T-cell (primary cell): Measurements from ENCODE around the gene LSM2. TPM values are rescaled to one million over a fixed set of nuclear protein-coding genes. Genes with fewer than 3 reads are reported as not detected.

Experiments
- ATAC-seq, 4 experiments: fragments of 200-7000 bp in 3 of 4; fragments of 150-1000 bp in 1 of 4; cut with Tn5 transposase; replicated peaks in 1 of 4; 1 replicate in 3 of 4; 2 replicates in 1 of 4; pipeline ENCODE4 v1.10.0; 2021; ENCODE audit warnings: moderate library complexity in 3 of 4, mild to moderate bottlenecking in 2 of 4, moderate number of reproducible peaks in 1 of 4
- CTCF ChIA-PET, 2 donors: fragments of 300-600 bp; sonication (Branson Sonifier 250); formaldehyde crosslinking; loops; one replicate each; lab custom pipeline; 2022; ENCODE audit warnings: antibody characterized with exemption in 2 of 2; lab: Charles Lee
- POLR2A ChIA-PET, 2 donors: fragments of 300-600 bp; sonication (Branson Sonifier 250); formaldehyde crosslinking; loops; one replicate each; lab custom pipeline; 2022; ENCODE audit warnings: antibody characterized with exemption in 2 of 2; lab: Charles Lee
- DNase-seq, 35 experiments: peaks; one replicate each; pipeline versions ENCODE4 v3.0.0 to v3.0.0-alpha.2; 2013 to 2023
- H3K27ac ChIP-seq: one replicate; pipeline ENCODE4 v1.5.1; 2013; ENCODE audit warnings: low read length
- H3K27me3 ChIP-seq, 2 experiments: replicated peaks in 1 of 2; 1 replicate in 1 of 2; 2 replicates in 1 of 2; pipeline versions ENCODE4 v1.6.1 to v1.7.0; 2013; ENCODE audit warnings: low read length in 1 of 2, mixed read lengths in 1 of 2; ENCODE audit not compliant: control insufficient read depth in 2 of 2, insufficient read depth in 2 of 2; ENCODE audit errors: extremely low read depth in 1 of 2
- H3K36me3 ChIP-seq, 2 donors: 1 replicate in 1 of 2; 2 replicates in 1 of 2; pipeline versions ENCODE4 v1.6.1 to v1.7.0; 2013; ENCODE audit warnings: low read length in 1 of 2; ENCODE audit not compliant: control insufficient read depth in 2 of 2, insufficient read depth in 1 of 2; ENCODE audit errors: extremely low read depth in 1 of 2
- H3K4me1 ChIP-seq, 2 experiments: 1 replicate in 1 of 2; 2 replicates in 1 of 2; pipeline versions ENCODE4 v1.6.1 to v1.7.0; 2013; ENCODE audit warnings: low read length in 2 of 2, mixed read lengths in 1 of 2; ENCODE audit not compliant: insufficient read depth in 2 of 2, control insufficient read depth in 1 of 2; ENCODE audit errors: extremely low read depth in 1 of 2
- H3K4me3 ChIP-seq, 2 donors: 1 replicate in 1 of 2; 2 replicates in 1 of 2; pipeline versions ENCODE4 v1.5.1 to v1.7.0; 2013; ENCODE audit warnings: mild to moderate bottlenecking in 2 of 2, low read length in 1 of 2, moderate library complexity in 1 of 2; ENCODE audit not compliant: control insufficient read depth in 1 of 2; ENCODE audit errors: extremely low read depth in 1 of 2
- H3K9me3 ChIP-seq: 2 replicates; pipeline ENCODE4 v1.7.0; 2013
- H3K27ac Mint-ChIP-seq, 2 donors: one replicate each; pipeline ENCODE4 v1.8.0; 2020 to 2021; ENCODE audit warnings: mild to moderate bottlenecking in 2 of 2, mixed read lengths in 2 of 2
- H3K27me3 Mint-ChIP-seq, 2 donors: one replicate each; pipeline ENCODE4 v1.8.0; 2021 to 2022; ENCODE audit warnings: mixed read lengths in 2 of 2
- H3K36me3 Mint-ChIP-seq: one replicate; pipeline ENCODE4 v1.8.0; 2021; ENCODE audit warnings: mixed read lengths
- H3K4me1 Mint-ChIP-seq, 3 donors: one replicate each; pipeline ENCODE4 v1.8.0; 2020 to 2022; ENCODE audit warnings: mixed read lengths in 3 of 3, mild to moderate bottlenecking in 1 of 3
- H3K4me3 Mint-ChIP-seq, 3 donors: one replicate each; pipeline ENCODE4 v1.8.0; 2020 to 2022; ENCODE audit warnings: mild to moderate bottlenecking in 3 of 3, mixed read lengths in 3 of 3, moderate library complexity in 3 of 3
- H3K9me3 Mint-ChIP-seq, 3 donors: one replicate each; pipeline ENCODE4 v1.8.0; 2020 to 2022; ENCODE audit warnings: mixed read lengths in 3 of 3
- whole genome bisulfite sequencing: methylation state at CpG from one replicate; pipeline ENCODE4 v1.1.5; 2013; ENCODE audit warnings: missing lambda C conversion rate; ENCODE audit not compliant: insufficient coverage; 5-methylcytosine and 5-hydroxymethylcytosine counted together
- total RNA-seq, 35 experiments: library from RNA in 6 of 35; stranded (reverse) in 6 of 35; fragments of 120-200 nt in 1 of 35; gene quantifications; one replicate each; pipeline versions ENCODE4 v1.2.1 to v1.2.4 and lab custom pipeline; 2013 to 2026

Gene LSM2
- total RNA-seq, 5 donors from 2014 or later (not counting 1 experiment from before 2014, with no cell fraction given), result 24.2 to 36.4 (median 30.6) TPM

GRCh38 chr6:31836474-31837368 is 30.0 kb upstream of the LSM2 start:
- peak overlapping the region; percentile 97 to 98 for H3K4me3 ChIP-seq
- peaks cover 5 to 44% of the 10 kb centered on the region in 2 donors for H3K36me3 ChIP-seq
- ChIA-PET POLR2A (interaction anchor here (0.6 to 0.8 kb wide), 4 partner anchors 10 to 261 kb away, joined by 3 to 6 read pairs (median 4); no protein-coding TSS in a partner anchor), CTCF (interaction anchor here (0.5 to 1.1 kb wide), 5 partner anchors 10 to 173 kb away, joined by 3 to 9 read pairs (median 5); no protein-coding TSS in a partner anchor)
- Mint-ChIP-seq H3K4me3 (peak overlapping the region; percentile 94 to 98 (median 98)), H3K27me3 (no peaks in the 10 kb centered on the region), H3K36me3 (peaks cover 33% of the 10 kb centered on the region), H3K4me1 (peaks cover 36 to 50% (median 44%) of the 10 kb centered on the region in 3 donors), H3K9me3 (no peaks in the 10 kb centered on the region), H3K27ac (peak overlapping the region; percentile 98 to 100)
- no peaks in the 10 kb centered on the region for H3K27me3 ChIP-seq
- DNase-seq (peak in 1 of 35 experiments; percentile 55), ATAC-seq (no peak)
- H3K9me3 ChIP-seq, result no peaks in the 10 kb centered on the region
- peaks cover 17 to 49% of the 10 kb centered on the region in 2 experiments for H3K4me1 ChIP-seq
- 22% methylated on average over 6 of the region's 12 CpGs for WGBS
- H3K27ac ChIP-seq, result peak overlapping the region; percentile 97

GRCh38 chr6:31836047-31836473 is 29.3 kb upstream of the LSM2 start:
- H3K36me3 ChIP-seq, result peaks cover 5 to 44% of the 10 kb centered on the region in 2 donors
- ATAC-seq (no peak), DNase-seq (peak in 1 of 35 experiments; percentile 26)
- H3K4me1 ChIP-seq, result peaks cover 19 to 54% of the 10 kb centered on the region in 2 experiments
- Mint-ChIP-seq H3K27ac (peak overlapping the region; percentile 98 to 100), H3K4me3 (peak overlapping the region; percentile 94 to 98 (median 98)), H3K4me1 (peaks cover 37 to 51% (median 46%) of the 10 kb centered on the region in 3 donors), H3K27me3 (no peaks in the 10 kb centered on the region), H3K36me3 (peaks cover 33% of the 10 kb centered on the region), H3K9me3 (no peaks in the 10 kb centered on the region)
- ChIA-PET POLR2A (interaction anchor here (0.6 to 0.7 kb wide), 5 partner anchors 16 to 260 kb away, joined by 3 to 7 read pairs (median 4); no protein-coding TSS in a partner anchor), CTCF (interaction anchor here (0.5 to 0.7 kb wide), 3 partner anchors 13 to 173 kb away, joined by 5 to 9 read pairs (median 6); no protein-coding TSS in a partner anchor)
- H3K4me3 ChIP-seq, result peak overlapping the region; percentile 97 to 98
- peak overlapping the region; percentile 97 for H3K27ac ChIP-seq
- H3K9me3 ChIP-seq, result no peaks in the 10 kb centered on the region
- 0% methylated on average over 3 of the region's 14 CpGs for WGBS
- H3K27me3 ChIP-seq, result no peaks in the 10 kb centered on the region

GRCh38 chr6:31834367-31835250 is 27.8 kb upstream of the LSM2 start:
- H3K4me1 ChIP-seq, result peaks cover 27 to 64% of the 10 kb centered on the region in 2 experiments
- H3K9me3 Mint-ChIP-seq, result no peaks in the 10 kb centered on the region
- H3K27me3 Mint-ChIP-seq, result no peaks in the 10 kb centered on the region
- 0% methylated on average over 50 of the region's 59 CpGs for WGBS
- peak overlapping the region; percentile 98 to 100 for H3K27ac Mint-ChIP-seq
- H3K27me3 ChIP-seq, result no peaks in the 10 kb centered on the region
- peak overlapping the region; percentile 97 to 98 for H3K4me3 ChIP-seq
- peaks cover 25% of the 10 kb centered on the region for H3K36me3 Mint-ChIP-seq
- ChIA-PET CTCF (interaction anchor here (0.6 to 1.0 kb wide), 4 partner anchors 28 to 255 kb away, joined by 4 to 8 read pairs (median 5); no protein-coding TSS in a partner anchor), POLR2A (interaction anchor here (0.6 to 1.4 kb wide), 6 partner anchors 8 to 96 kb away, joined by 3 to 29 read pairs (median 4); partner anchors contain the start of gene NEU1 (in 1 of the 2))
- H3K27ac ChIP-seq, result peak overlapping the region; percentile 97
- H3K36me3 ChIP-seq, result peaks cover 0 to 31% of the 10 kb centered on the region in 2 donors
- H3K4me3 Mint-ChIP-seq, result peak overlapping the region; percentile 94 to 98 (median 98)
- DNase-seq (peak; percentile 59 to 87 (median 79)), ATAC-seq (peak; percentile 77 to 79 (median 78))
- H3K9me3 ChIP-seq, result no peaks in the 10 kb centered on the region
- H3K4me1 Mint-ChIP-seq, result peaks cover 44 to 62% (median 60%) of the 10 kb centered on the region in 3 donors

GRCh38 chr6:31831350-31832215 is 24.8 kb upstream of the LSM2 start:
- no peak for ATAC-seq
- H3K4me3 Mint-ChIP-seq, result peak overlapping the region; percentile 81 to 95 (median 91)
- WGBS, result 100% methylated on average over 5 of the region's 15 CpGs
- H3K36me3 ChIP-seq, result peaks cover 0 to under 1% of the 10 kb centered on the region in 2 donors
- POLR2A ChIA-PET, result interaction anchor here (0.5 to 0.8 kb wide), 3 partner anchors 16 to 1262 kb away, joined by 4 to 8 read pairs (median 4); partner anchors contain the start of genes HSPA1A (in 1 of the 2) and HSPA1L (in 1 of the 2)
- no peaks in the 10 kb centered on the region for H3K27me3 Mint-ChIP-seq
- no peak overlapping the region for H3K27ac ChIP-seq
- H3K27me3 ChIP-seq, result no peaks in the 10 kb centered on the region
- peaks cover 7% of the 10 kb centered on the region for H3K36me3 Mint-ChIP-seq
- no peak for DNase-seq
- no peaks in the 10 kb centered on the region for H3K9me3 ChIP-seq
- CTCF ChIA-PET, result interaction anchor here (0.6 to 1.7 kb wide), 6 partner anchors 14 to 165 kb away, joined by 3 to 6 read pairs (median 3); partner anchors contain the start of gene NEU1 (in 1 of the 2)
- H3K4me1 ChIP-seq, result peaks cover 16 to 52% of the 10 kb centered on the region in 2 experiments
- peak overlapping the region; percentile 86 to 96 for H3K27ac Mint-ChIP-seq
- H3K9me3 Mint-ChIP-seq, result no peaks in the 10 kb centered on the region
- H3K4me1 Mint-ChIP-seq, result peaks cover 26 to 51% (median 44%) of the 10 kb centered on the region in 3 donors
- H3K4me3 ChIP-seq, result no peak overlapping the region

- no peak for DNase-seq
- Mint-ChIP-seq H3K27me3 (no peaks in the 10 kb centered on the region), H3K27ac (peak overlapping the region; percentile 86 to 96), H3K36me3 (peaks cover under 1% of the 10 kb centered on the region), H3K9me3 (no peaks in the 10 kb centered on the region), H3K4me3 (peak overlapping the region; percentile 81 to 95 (median 91)), H3K4me1 (peaks cover 25 to 45% (median 43%) of the 10 kb centered on the region in 3 donors)
- peak overlapping the region; percentile 57 to 62 for H3K4me3 ChIP-seq
- ChIA-PET CTCF (interaction anchor here (0.6 to 1.8 kb wide), 13 partner anchors 13 to 1614 kb away, joined by 3 to 29 read pairs (median 4); partner anchors contain the start of genes DDAH2 (in 1 of the 2), NCR3 (in 1 of the 2) and NEU1 (in 1 of the 2)), POLR2A (interaction anchor here (0.6 to 0.8 kb wide), 2 partner anchors 16 to 32 kb away, joined by 4 to 5 read pairs; partner anchors contain the start of genes HSPA1A (in 1 of the 2) and HSPA1L (in 1 of the 2))
- H3K27ac ChIP-seq, result peak overlapping the region; percentile 60
- H3K9me3 ChIP-seq, result no peaks in the 10 kb centered on the region
- H3K27me3 ChIP-seq, result no peaks in the 10 kb centered on the region
- no peak for ATAC-seq
- H3K36me3 ChIP-seq, result no peaks in the 10 kb centered on the region
- H3K4me1 ChIP-seq, result peaks cover 13 to 52% of the 10 kb centered on the region in 2 experiments
- WGBS, result no CpG with 5 or more reads among the region's 6 CpGs
Observed at GRCh38 chr6:31830886-31831335, 24.1 kb upstream of the LSM2 start.
